ENCODE data around the gene GATA2.

Gene GATA2

GRCh38 chr3:128503164-128503651 lies 10.2 kb upstream of the GATA2 start:
- no peak overlapping the region for H3K27ac ChIP-seq
- DNase-seq (ENCODE audit: low read depth, low spot score), result no peak

- no peak overlapping the region for H3K27ac ChIP-seq
- no peak for DNase-seq (ENCODE audit: low read depth, low spot score)
Observed at GRCh38 chr3:128502712-128503111, 9.7 kb upstream of the GATA2 start.

- DNase-seq (ENCODE audit: low read depth, low spot score), result no peak
Observed at GRCh38 chr3:128501431-128501830, 8.4 kb upstream of the GATA2 start.

GRCh38 chr3:128500556-128500955 lies 7.6 kb upstream of the GATA2 start:
- H3K27ac ChIP-seq, result no peak overlapping the region
- DNase-seq (ENCODE audit: low read depth, low spot score), result no peak

More at GRCh38 chr3:128501431-128501830, 8.4 kb upstream of the GATA2 start:
- H3K27ac ChIP-seq, result no peak overlapping the region

- DNase-seq (ENCODE audit: low read depth, low spot score), result no peak
- H3K27ac ChIP-seq, result no peak overlapping the region
Observed at GRCh38 chr3:128499724-128500275, 6.8 kb upstream of the GATA2 start.

- H3K27ac ChIP-seq, result no peak overlapping the region
- no peak for DNase-seq (ENCODE audit: low read depth, low spot score)
Observed at GRCh38 chr3:128498901-128499530, 6.0 kb upstream of the GATA2 start.

- DNase-seq (ENCODE audit: low read depth, low spot score), result no peak
- H3K27ac ChIP-seq, result no peak overlapping the region
Observed at GRCh38 chr3:128498127-128498626, 5.2 kb upstream of the GATA2 start.

GRCh38 chr3:128497305-128498126 lies 4.5 kb upstream of the GATA2 start:
- H3K27ac ChIP-seq, result no peak overlapping the region
- DNase-seq (ENCODE audit: low read depth, low spot score), result no peak

- no peak overlapping the region for H3K27ac ChIP-seq
- no peak for DNase-seq (ENCODE audit: low read depth, low spot score)
Observed at GRCh38 chr3:128496602-128497304, 3.8 kb upstream of the GATA2 start.

- no peak overlapping the region for H3K27ac ChIP-seq
- no peak for DNase-seq (ENCODE audit: low read depth, low spot score)
Observed at GRCh38 chr3:128496019-128496601, 3.1 kb upstream of the GATA2 start.

GRCh38 chr3:128495435-128495970 lies 2.5 kb upstream of the GATA2 start:
- DNase-seq (ENCODE audit: low read depth, low spot score), result no peak
- no peak overlapping the region for H3K27ac ChIP-seq

GRCh38 chr3:128494367-128494650 lies 1.3 kb upstream of the GATA2 start:
- no peak for DNase-seq (ENCODE audit: low read depth, low spot score)
- H3K27ac ChIP-seq, result no peak overlapping the region

- H3K27ac ChIP-seq, result no peak overlapping the region
- DNase-seq (ENCODE audit: low read depth, low spot score), result no peak
Observed at GRCh38 chr3:128493570-128494366, 767 bp upstream of the GATA2 start.

- DNase-seq (ENCODE audit: low read depth, low spot score), result no peak
- H3K27ac ChIP-seq, result no peak overlapping the region
Observed at GRCh38 chr3:128491941-128492670, 895 bp downstream of the GATA2 start.

- DNase-seq (ENCODE audit: low read depth, low spot score), result no peak
Observed at GRCh38 chr3:128491691-128491940, 1.4 kb downstream of the GATA2 start.

GRCh38 chr3:128490915-128491690 lies 1.9 kb downstream of the GATA2 start:
- DNase-seq (ENCODE audit: low read depth, low spot score), result no peak
- H3K27ac ChIP-seq, result no peak overlapping the region

More at GRCh38 chr3:128491691-128491940, 1.4 kb downstream of the GATA2 start:
- no peak overlapping the region for H3K27ac ChIP-seq

GRCh38 chr3:128490650-128490914 lies 2.4 kb downstream of the GATA2 start:
- peak overlapping the region; percentile 72 for H3K27ac ChIP-seq
- DNase-seq (ENCODE audit: low read depth, low spot score), result no peak

GRCh38 chr3:128489927-128490649 lies 2.9 kb downstream of the GATA2 start:
- H3K27ac ChIP-seq, result peak overlapping the region; percentile 72
- DNase-seq (ENCODE audit: low read depth, low spot score), result no peak
